Cerebellar cortex (tissue), 1 donor: ENCODE data around the gene ETHE1.

Source experiments
- DNase-seq: peaks from one replicate; pipeline ENCODE4 v3.0.0-alpha.2; 2015; ENCODE audit warnings: low spot score

Gene ETHE1, protein sequence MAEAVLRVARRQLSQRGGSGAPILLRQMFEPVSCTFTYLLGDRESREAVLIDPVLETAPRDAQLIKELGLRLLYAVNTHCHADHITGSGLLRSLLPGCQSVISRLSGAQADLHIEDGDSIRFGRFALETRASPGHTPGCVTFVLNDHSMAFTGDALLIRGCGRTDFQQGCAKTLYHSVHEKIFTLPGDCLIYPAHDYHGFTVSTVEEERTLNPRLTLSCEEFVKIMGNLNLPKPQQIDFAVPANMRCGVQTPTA

DNA sequence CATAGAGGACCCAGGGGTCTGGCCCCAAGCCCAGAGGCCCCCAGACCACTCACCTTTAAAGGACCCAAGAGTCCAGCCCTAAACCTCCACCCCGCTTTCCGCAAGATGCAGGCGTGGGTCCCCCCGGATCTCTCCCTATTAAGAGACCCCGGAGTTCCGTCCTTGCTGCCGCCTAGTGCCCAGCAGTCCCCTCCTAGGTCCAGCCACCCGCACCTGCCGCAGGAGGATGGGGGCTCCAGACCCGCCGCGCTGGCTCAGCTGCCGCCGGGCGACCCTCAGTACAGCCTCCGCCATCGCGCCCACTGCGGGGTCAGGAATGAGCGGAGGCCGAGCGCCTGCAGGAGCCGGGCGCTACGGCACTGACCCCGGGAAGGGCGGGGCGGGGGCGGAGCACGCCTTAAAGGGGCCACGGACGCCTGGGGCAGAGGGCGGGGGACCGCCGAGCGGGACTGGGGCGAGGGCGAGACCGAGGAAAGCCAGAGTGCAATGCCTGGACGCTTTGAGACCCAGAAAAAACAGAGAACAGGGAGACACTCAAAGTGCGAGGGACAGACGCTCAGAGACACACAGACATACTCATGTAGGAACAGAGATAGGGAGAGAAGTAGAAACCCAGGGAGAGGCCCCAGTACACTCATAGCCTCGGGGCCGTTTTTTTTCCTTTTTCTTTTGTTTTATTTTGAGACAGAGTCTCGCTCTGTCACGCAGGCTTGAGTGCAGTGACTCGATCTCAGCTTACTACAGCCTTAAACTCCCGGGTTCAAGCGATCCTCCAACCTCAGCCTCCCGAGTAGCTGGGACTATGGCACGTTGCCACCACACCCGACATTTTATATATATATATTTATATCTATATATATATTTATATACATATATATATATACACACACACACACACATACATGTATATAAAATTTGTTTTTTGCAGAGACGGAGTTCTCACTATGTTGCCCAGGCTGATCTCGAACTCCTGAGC, at the start of gene ETHE1:
TSS of gene ETHE1 (minus strand) at position 318 of the 976 bp plus-strand sequence. CDS start at position 294, 24 bp downstream.
- peak; percentile 80 for DNase-seq

DNA sequence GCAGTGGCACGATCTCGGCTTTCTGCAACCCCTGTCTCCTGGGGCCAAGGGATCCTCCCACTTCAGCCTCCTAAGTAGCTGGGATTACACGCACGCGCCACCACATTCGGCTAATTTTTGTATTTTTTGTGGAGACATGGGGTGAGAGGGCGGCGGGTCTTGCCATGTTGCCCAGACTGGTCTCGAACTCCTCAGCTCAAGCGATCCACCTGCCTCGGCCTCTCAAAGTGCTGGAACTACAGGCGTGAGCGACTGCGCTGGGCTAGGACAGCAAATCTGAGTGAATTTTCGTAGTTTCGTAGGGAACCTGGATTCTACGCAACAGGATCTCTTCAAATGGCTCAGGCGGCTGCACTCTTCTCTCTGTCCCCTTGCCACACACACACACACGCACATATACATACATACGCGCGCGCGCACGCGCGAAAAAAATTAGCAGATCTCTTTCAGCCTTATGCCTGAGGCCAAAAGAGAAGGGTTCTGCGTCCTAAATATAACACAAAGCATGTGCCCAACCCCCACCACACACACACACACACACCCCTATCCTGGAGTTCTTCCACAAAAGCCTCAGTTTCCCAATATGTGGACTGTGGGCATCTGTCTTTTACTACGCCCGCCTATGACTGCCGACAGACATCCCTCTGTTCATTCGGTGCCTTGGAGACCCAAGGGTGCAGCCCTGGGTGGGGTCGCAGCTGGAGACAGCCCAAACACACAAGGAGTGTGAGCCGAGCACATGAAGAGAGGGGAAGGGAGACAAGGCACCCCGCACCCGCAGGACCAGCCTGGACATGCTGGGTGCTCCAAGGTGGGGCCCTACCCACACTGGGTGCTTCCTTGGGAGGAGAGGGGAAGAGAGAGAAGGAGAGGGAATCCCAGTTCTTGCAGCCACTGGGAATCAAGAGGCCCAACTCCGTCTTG, 49.2 kb upstream of the ETHE1 start:
- DNase-seq: no peak

DNA sequence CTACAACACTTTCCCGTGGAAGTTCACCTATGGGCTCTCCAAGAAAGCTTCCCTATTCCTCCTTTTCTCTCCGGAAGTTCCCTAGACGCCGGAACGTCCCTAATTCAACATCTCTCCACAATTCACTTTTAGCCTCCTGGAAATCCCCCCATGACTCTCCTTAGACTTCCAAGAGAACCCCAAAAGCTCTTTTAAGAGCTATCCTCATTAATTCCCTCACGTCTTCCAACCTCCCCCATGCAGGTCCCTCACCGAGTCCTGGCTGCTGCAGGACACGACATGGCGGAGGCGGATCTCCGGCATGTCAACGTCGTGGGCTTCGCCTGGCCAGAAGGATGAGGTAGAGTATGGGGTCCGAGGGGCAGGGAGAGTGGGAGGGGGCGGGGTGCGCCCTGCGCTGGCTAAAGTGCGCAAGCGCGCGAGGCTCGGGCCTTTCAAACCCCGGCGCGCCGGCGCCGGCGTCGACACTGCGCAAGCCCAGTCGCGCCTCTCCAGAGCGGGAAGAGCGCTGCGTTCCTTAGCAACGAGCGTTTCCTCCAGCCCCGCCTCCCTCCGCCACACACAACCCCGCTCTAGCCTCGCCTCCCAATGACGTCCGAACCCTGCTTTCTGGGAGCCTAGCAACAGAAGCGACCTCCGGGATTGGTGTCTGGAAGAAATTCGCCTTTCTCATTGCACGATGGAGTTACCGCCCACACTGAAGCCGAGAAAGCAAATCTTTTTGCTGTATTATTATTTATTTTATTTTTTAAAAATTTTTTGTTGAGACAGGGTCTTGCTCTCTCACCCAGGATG, 48.4 kb upstream of the ETHE1 start, which contains the start of the genes PINLYP and XRCC1:
TSS of gene PINLYP (plus strand) at position 646 of the 795 bp plus-strand sequence. CDS start 1,391 bp downstream, outside the sequence.
TSS of gene XRCC1 (minus strand) at position 372 of the 795 bp plus-strand sequence. CDS start at position 303, 69 bp downstream.
- DNase-seq: peak; percentile 100

DNA sequence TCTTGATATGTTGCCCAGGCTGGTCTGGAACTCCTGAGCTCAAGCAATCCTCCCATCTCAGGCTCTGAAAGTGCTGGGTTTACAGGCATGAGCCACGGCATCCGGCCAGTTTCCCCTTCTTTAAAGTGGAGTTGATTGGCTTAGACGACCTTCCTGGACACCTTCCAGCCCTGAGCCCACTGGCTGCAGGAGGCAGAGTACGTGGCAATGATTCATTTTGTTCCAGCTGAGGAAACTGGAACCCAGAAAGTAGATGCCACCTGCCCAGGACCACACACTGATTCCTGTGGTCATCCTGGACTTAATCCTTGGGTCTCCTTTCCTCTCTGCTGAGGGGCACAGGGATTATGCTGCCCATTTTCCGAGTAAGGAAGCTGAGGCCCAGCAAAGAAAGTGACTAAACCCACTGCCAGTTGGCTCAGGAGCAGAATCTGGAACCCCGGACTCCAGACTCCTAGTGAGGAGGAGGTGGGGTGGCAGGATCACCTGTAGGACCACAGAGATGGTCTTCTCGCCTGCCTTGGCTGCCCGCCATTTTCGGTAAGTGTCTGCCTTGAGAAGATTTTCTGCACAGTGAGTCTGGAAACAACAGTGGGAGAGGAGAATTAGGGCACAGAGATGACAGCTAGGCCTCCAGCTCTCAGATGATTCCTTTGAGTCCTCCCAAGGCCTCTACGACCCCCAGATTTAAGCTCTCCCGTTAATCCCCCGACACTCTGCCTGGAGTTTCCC, 47.6 kb upstream of the ETHE1 start:
- no peak for DNase-seq

DNA sequence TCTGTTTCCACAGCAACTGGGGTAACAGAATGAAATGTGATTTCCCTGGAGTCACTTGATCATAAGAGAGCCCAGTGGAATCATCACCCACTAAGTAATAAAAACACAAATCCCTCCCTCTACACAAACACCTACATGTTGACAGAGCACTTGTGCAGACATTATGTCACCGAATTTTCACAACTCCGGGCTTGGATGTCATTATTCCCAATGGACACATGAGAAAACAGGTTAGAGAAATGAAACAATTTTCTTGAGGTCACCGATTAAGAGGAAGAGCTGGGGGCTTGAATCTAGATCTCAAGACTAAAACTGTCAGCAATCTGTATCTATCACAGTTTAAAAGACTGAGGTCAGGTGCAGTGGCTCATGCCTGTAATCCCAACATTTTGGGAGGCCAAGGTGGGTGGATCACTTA, 45.2 kb upstream of the ETHE1 start:
- no peak for DNase-seq

DNA sequence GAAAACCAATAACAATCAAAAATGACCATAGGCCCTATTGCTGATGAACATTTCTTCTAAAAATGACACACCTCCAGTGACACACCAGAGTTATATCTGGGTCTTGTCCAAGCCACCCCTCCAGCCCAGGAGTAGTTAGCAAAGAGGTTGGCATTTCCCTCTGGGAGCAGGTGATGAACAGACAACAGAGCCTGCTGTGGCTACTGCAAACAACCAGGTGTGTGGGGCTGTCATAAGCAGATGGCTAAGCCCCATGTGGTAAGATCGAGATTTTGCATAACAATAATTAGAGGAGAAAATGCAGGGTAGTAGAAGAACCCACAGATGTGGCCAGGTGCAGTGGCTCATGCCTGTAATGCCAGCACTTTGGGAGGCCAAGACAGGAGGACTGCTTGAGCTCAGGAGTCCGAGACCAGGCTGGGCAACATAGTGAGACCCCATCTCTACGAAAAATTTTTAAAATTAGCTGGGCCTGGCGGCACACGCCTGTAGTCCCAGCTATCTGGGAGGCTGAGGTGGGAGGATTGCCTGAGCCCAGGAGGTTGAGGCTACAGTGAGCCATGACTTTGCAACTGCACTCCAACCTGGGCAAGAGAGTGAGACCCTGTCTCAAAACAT, 43.3 kb upstream of the ETHE1 start:
- no peak for DNase-seq

DNA sequence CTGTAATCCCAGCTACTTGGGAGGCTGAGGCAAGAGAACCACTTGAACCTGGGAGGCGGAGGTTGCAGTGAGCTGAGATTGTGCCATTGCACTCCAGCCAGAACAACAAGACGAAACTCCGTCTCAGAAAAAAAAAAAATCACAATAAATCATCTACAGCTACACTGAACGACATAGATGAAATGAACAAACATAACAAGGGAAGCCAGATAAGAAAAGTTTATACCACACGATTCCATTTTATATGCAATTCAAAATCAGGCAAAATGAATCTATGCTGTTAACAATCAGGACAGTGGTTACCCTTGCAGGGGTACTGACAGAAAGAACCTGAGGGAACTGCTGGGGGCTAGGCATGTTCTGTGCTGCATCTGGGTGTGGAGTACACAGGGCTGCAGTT, 42.7 kb upstream of the ETHE1 start:
- no peak for DNase-seq

DNA sequence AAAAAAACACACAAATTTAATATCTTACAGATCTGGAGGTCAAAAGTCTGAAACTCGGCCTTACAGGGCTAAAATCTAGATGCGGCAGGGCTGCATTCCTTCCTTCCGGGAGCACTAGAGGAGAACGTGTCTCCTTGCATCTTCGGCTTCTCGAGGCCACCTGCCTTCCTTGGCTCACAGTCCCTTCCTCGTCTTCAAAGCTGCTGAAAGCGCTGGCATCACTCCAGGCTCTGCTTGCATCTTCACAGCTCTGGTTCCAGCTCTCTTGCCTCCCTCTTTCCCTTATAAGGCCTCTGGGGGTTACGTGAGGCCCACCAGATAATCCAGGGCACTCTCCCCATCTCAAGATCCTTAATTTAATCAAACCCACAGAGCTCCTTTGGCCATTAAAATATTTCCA, 37.8 kb upstream of the ETHE1 start:
- DNase-seq: peak; percentile 82

DNA sequence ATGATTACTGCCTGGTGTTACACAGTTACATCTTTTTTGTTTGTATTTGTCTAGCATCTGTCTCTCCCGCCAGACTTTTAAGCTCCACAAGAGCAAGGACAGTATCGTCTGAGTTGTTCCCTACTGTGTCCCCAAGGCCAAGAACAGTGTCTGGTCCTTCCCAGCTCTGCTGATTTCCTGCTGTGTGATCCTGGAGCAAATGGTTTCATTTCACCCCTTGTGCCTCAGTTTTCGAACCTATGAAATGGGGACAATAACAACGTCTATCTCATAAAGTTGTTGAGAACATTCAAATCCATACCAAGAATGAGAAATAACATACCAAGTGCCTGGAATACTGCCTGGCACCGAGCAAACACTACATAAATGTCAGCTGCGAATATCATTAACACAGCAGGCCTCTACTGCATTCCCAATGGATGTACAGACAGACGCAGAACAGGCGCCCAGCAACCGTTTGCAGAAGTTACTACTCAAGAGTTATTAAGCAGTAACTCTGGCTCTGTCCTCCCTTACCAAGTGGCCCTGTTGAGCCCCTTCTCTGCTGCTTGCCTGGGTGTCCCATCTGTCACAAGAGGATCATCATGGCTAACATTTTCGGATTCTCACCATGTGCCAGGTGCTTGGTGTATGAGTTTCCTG, 36.9 kb upstream of the ETHE1 start:
- DNase-seq: no peak

DNA sequence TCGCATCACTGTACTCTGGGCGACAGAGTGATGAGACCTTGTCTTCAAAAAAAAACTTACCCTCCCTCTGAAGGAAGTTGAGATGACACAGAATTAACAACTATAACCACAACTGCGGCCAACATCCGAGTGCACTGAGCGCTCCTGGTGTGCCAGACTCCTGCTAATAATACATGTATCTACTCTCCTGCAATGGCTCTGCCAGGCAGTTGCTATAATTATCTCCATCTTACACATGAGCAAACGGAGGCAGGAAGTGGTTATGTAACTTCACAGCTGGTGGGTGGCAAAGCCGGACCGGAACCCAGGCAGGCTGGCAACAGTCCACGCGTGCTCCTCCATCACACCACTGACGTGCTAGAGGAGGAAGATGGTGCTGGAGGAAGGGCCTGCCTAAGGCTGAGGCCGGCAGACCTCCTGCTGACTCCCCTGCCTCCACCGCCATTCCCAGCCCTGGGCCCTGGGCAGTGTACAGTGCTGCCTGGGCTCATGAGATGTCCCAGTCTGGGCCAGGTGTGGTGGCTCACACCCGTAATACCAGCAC, 35.8 kb upstream of the ETHE1 start:
- DNase-seq: peak; percentile 94

DNA sequence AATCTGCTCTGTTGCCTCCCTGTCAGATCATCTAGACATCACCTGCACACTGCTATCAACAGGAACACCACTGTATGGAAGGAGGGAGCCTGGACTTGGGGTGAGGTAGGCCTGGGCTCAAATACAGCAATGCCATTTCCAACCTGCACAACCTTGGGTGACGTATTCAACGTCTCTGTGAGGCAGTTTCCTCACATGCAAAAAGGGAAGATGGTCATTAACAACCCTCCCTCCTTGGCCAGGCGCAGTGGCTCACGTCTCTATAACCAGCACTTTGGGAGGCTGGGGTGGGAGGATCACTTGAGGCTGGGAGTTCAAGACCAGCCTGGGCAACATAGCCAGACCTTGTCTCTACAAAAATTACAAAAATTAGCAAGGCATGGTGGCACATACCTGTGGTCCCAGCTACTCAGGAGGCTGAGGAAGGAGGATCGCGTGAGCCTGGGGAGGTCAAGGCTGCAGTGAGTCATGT, 35.3 kb upstream of the ETHE1 start:
- no peak for DNase-seq

DNA sequence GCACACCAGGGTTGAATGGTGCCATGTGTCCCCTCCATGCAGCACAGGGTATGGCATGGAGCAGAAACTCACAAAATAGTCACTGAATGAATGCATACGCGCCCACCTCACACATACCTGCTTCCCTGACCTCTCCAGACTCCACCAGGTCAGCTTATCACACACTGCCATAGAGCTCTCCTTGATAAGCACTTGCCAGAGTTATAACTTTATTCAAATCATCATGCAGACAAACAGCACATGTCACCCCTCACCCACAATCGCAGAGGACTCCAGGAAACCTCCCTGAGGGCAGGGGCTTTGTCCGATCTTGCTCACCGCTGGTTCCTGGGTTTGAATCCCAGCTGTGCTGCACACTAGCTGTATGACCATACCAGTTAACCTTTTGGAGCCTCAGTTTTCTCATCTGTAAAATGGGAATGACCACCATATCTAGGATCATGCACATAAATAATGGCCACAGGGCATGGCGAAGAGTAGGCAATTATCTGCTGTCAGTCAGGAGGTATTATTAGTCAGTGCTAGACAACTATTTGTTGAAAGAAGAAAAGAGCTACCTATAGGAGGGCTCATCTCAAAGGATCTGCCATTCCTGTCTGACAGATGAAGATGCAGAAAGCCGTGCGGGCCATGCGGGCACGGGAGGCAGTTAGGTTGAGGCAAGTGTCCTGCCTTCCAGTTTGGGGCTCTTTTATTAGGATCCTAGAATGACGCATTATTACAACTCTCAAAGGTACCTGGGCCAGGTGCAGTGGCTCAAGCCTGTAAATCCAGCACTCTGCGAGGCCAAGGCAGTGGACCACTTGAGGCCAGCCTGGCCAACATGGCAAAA, 34.4 kb upstream of the ETHE1 start:
- DNase-seq: no peak

DNA sequence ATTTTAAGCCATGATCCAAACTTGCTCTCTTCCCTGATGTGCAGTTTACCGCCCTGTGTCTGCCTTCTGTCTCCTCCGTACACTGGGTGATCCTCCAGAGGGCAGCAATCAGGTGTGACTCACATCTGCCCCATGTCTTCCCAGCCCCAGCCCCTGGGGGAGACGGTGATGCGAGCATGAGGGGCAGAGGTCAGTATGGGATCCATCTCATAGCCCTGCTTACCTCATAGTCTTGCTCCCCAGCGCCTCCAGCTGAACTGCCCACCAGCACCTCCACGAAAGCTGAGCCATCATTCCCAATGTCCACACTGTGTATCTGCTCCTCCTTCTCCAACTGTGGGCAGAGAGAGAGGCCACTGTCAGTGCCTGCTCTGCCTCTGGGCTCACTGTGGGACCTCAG, 33.7 kb upstream of the ETHE1 start:
- DNase-seq: no peak

DNA sequence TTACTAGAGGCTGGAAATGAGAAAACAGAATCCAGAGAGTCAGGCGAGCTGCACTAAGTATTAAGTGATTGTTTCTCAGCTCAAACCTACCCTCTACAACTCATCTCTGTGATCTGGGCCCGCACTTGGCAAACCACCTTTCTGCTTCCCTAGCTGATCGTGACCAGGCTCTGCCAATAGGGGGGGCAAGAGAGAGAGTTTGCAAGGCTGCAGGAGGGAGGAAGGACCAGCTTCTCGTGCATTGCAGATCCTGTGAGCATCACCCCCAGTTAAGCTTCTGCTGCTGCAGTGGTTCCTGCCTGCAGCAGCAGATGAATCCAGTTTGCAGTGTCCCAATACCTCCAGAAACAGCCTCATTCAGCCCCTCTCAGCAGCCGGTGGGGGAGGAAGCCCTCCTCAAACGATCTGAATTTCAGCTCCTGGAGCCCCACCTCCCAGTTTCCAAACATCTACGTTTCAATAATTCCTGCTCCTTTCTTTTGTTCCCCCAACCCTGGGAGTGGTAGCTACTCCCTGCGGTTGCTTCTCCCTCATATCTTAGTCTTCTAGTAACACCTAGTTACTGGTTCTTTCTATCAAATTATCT, 28.3 kb upstream of the ETHE1 start:
- DNase-seq: peak; percentile 93

DNA sequence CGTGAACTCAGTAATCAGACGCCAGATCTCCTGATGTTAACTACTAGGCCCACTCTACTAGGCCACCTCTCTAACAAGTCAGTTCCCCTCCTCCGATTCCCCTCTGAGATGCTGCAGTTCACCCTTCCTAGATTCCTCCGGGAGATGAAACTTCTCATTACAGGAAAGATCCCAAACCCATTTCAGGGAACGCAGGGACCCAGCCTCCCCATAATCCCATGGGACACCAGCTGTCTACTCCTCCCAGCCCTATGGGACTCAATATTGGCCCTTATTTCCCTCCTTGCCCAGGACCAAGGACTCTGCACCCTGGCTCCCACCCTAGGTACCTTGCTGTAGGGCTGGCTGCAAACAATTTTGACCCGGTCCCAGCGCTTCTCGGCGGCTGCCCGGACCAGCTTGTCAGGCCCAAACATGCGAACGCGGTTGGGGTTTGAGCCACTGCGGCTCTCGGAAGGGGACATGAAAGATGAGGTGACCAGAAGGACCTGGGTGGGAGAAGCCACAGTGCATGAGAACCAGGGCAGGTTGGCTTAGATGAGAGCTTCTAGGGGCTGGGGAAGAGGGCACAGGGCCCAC, 27.4 kb upstream of the ETHE1 start:
- no peak for DNase-seq

DNA sequence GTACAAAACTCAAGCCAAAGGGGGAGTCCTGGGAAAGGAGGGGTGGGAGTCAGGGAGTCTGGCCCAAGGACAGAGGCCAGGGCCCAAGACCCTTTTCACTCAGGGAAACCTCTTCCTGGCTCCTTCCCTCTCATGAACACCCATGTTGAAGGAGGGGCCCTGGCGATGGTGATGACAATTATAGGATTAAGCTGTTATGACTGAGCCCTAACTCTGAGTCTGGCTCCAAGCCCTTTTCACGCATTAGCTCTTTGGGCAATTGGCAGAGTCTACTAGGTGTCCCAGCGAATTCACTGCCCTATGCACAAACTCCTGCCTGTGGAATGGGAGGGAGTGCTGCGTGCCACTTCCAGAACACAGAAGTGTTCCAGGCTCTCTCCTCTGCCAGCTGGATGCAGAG, 26.7 kb upstream of the ETHE1 start:
- no peak for DNase-seq

DNA sequence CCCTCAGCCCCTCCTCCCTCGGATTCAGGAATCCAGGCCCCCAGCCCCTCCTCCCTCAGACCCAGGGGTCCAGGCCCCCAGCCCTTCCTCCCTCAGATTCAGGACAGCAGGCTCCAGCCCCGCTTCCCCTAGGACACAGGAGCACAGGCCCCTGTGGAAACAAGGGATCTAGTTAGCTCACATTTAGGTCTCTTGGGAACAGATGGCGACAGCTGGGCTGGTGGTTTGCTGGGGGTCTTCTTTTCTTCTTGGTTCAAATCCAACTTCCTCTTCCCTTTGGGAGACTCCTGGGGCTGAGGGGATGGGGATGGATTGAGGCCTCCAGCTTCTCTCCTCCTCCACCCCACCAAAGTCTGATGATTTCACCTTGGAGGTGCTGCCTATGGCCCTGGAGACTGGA, 25.6 kb upstream of the ETHE1 start:
- DNase-seq: no peak

DNA sequence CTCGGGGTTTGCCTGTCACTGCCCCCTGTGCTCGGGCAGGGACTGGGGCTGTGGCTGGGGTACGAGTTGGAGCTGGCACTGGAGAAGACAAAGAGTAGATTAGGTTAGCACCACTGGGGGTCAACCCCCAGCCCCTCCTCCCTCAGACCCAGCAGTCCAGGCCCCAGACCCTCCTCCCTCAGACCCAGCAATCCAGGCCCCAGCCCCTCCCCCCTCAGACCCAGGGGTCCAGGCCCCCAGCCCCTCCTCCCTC, 25.1 kb upstream of the ETHE1 start:
- DNase-seq: no peak
